Measurements from ENCODE around the gene BCL6. TPM values are rescaled to one million over a fixed set of nuclear protein-coding genes. Genes with fewer than 3 reads are reported as not detected.

BCL6 gene
- total RNA-seq, 2 experiments from 2014 or later: 65.6 to 256 TPM

- ChIA-PET POLR2A (interaction anchor here (0.6 to 1.1 kb wide), 2 partner anchors 10 to 32 kb away, joined by 3 to 4 read pairs; no protein-coding TSS in a partner anchor), CTCF (ENCODE audit: unreplicated experiment) (no interaction called here)
- Histone ChIP-seq H3K4me2 (ENCODE audit: low read length) (no peak overlapping the region), H3K4me3 (ENCODE audit: low read depth, low read length, poor library complexity, severe bottlenecking) (no peak overlapping the region), H3K9me2 (ENCODE audit: insufficient read depth, low read length) (no peaks in the 10 kb centered on the region), H3K4me1 (ENCODE audit: insufficient read depth, low read length, poor library complexity, severe bottlenecking) (peaks cover 13% of the 10 kb centered on the region), H3K79me2 (ENCODE audit: insufficient read depth, low read depth, low read length) (no peaks in the 10 kb centered on the region), H4K20me1 (ENCODE audit: insufficient read depth, low read length) (no peaks in the 10 kb centered on the region), H3K9me3 (ENCODE audit: low read length) (no peaks in the 10 kb centered on the region), H2AFZ (ENCODE audit: low read length) (peak overlapping the region; percentile 22; the same call in 1 of the 2 replicates), H3K36me3 (ENCODE audit: insufficient read depth, low read length) (no peaks in the 10 kb centered on the region), H3K27ac (ENCODE audit: low read depth, low read length, poor library complexity, severe bottlenecking) (no peak overlapping the region)
- intact Hi-C loops (cut with micrococcal nuclease; ENCODE audit: unreplicated experiment): loop anchor here (5.0 kb wide), 1 partner anchor 1244 kb away; no protein-coding TSS in a partner anchor
- no peak for DNase-seq (ENCODE audit: low spot score)
- BruUV-seq (replicated peaks): no TSS peak
- TF ChIP-seq EZH2phosphoT487 (IDR thresholded peaks at IDR 0.05; ENCODE audit: borderline replicate concordance, low read depth, low read length): no peak
- TF ChIP-seq, protein P1, sequence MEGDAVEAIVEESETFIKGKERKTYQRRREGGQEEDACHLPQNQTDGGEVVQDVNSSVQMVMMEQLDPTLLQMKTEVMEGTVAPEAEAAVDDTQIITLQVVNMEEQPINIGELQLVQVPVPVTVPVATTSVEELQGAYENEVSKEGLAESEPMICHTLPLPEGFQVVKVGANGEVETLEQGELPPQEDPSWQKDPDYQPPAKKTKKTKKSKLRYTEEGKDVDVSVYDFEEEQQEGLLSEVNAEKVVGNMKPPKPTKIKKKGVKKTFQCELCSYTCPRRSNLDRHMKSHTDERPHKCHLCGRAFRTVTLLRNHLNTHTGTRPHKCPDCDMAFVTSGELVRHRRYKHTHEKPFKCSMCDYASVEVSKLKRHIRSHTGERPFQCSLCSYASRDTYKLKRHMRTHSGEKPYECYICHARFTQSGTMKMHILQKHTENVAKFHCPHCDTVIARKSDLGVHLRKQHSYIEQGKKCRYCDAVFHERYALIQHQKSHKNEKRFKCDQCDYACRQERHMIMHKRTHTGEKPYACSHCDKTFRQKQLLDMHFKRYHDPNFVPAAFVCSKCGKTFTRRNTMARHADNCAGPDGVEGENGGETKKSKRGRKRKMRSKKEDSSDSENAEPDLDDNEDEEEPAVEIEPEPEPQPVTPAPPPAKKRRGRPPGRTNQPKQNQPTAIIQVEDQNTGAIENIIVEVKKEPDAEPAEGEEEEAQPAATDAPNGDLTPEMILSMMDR (conservative IDR thresholded peaks at IDR 0.05; ENCODE audit: low read length): no peak
These were observed 31.8 kb downstream of the BCL6 start for GRCh38 chr3:187713504-187713903.

DNA sequence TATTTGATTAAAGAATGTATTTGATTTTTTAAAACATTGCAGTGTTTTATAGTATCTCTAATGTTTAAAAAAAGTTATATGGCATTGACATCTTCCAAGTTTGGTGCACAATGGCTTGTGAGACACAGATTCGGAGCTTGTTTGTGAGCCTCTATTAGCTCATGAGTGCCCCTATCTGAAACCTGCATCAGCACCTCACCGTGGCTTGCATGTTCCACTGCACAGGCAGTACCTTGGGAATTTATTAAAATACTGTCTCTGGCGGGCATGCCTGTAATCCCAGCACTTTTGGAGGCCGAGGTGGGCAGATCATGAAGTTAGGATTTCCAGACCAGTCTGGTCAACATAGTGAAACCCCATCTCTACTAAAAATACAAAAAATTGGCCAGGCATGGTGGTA is 36.1 kb downstream of the BCL6 start:
- ChIA-PET POLR2A (interaction anchor here (0.5 to 1.2 kb wide), 3 partner anchors 10 to 489 kb away, joined by 3 to 4 read pairs (median 3); no protein-coding TSS in a partner anchor), CTCF (ENCODE audit: unreplicated experiment) (interaction anchor here (0.6 kb wide), 1 partner anchor 26 kb away, joined by 3 read pairs; no protein-coding TSS in a partner anchor)
- peak; percentile 34 for DNase-seq (ENCODE audit: low spot score)
- Histone ChIP-seq H3K79me2 (ENCODE audit: insufficient read depth, low read depth, low read length) (no peaks in the 10 kb centered on the region), H3K4me2 (ENCODE audit: low read length) (no peak overlapping the region), H3K27ac (ENCODE audit: low read depth, low read length, poor library complexity, severe bottlenecking) (no peak overlapping the region), H3K4me1 (ENCODE audit: insufficient read depth, low read length, poor library complexity, severe bottlenecking) (no peaks in the 10 kb centered on the region), H3K9me3 (ENCODE audit: low read length) (no peaks in the 10 kb centered on the region), H3K4me3 (ENCODE audit: low read depth, low read length, poor library complexity, severe bottlenecking) (no peak overlapping the region), H4K20me1 (ENCODE audit: insufficient read depth, low read length) (no peaks in the 10 kb centered on the region), H2AFZ (ENCODE audit: low read length) (no peak overlapping the region), H3K9me2 (ENCODE audit: insufficient read depth, low read length) (no peaks in the 10 kb centered on the region), H3K36me3 (ENCODE audit: insufficient read depth, low read length) (no peaks in the 10 kb centered on the region)
- BruUV-seq (replicated peaks): no TSS peak
- intact Hi-C loops (cut with micrococcal nuclease; ENCODE audit: unreplicated experiment): no loop called here
- no peak for TF ChIP-seq EZH2phosphoT487 (IDR thresholded peaks at IDR 0.05; ENCODE audit: borderline replicate concordance, low read depth, low read length)
- TF ChIP-seq, protein P1 (conservative IDR thresholded peaks at IDR 0.05; ENCODE audit: low read length): peak; percentile 67

GRCh38 chr3:187708696-187709095 is 36.6 kb downstream of the BCL6 start:
- Histone ChIP-seq H3K4me3 (ENCODE audit: low read depth, low read length, poor library complexity, severe bottlenecking) (no peak overlapping the region), H3K9me3 (ENCODE audit: low read length) (no peaks in the 10 kb centered on the region), H4K20me1 (ENCODE audit: insufficient read depth, low read length) (no peaks in the 10 kb centered on the region), H3K79me2 (ENCODE audit: insufficient read depth, low read depth, low read length) (no peaks in the 10 kb centered on the region), H3K4me2 (ENCODE audit: low read length) (no peak overlapping the region), H3K36me3 (ENCODE audit: insufficient read depth, low read length) (no peaks in the 10 kb centered on the region), H3K9me2 (ENCODE audit: insufficient read depth, low read length) (no peaks in the 10 kb centered on the region), H3K27ac (ENCODE audit: low read depth, low read length, poor library complexity, severe bottlenecking) (no peak overlapping the region), H2AFZ (ENCODE audit: low read length) (no peak overlapping the region), H3K4me1 (ENCODE audit: insufficient read depth, low read length, poor library complexity, severe bottlenecking) (no peaks in the 10 kb centered on the region)
- no TSS peak for BruUV-seq (replicated peaks)
- POLR2A ChIA-PET: interaction anchor here (0.5 to 1.2 kb wide), 3 partner anchors 10 to 489 kb away, joined by 3 to 4 read pairs (median 3); no protein-coding TSS in a partner anchor
- CTCF ChIA-PET (ENCODE audit: unreplicated experiment): no interaction called here
- intact Hi-C loops (cut with micrococcal nuclease; ENCODE audit: unreplicated experiment): no loop called here
- no peak for DNase-seq (ENCODE audit: low spot score)
- TF ChIP-seq EZH2phosphoT487 (IDR thresholded peaks at IDR 0.05; ENCODE audit: borderline replicate concordance, low read depth, low read length): no peak
- TF ChIP-seq, protein P1 (conservative IDR thresholded peaks at IDR 0.05; ENCODE audit: low read length): no peak

Measured in OCI-LY7 (cell line).